SK-N-MC (cell line): Measurements from ENCODE around the gene CACHD1.

Source experiments
- EZH2 ChIP-seq: fragments of 200-600 bp; sonication (generic); IDR thresholded peaks from one replicate; pipeline ENCODE4 v1.6.1; 2017; ENCODE audit warnings: antibody characterized with exemption
- POLR2AphosphoS5 ChIP-seq: IDR thresholded peaks from 2 replicates; pipeline ENCODE4 v1.6.1; 2012; ENCODE audit warnings: mild to moderate bottlenecking, low read depth, low read length, borderline replicate concordance

DNA sequence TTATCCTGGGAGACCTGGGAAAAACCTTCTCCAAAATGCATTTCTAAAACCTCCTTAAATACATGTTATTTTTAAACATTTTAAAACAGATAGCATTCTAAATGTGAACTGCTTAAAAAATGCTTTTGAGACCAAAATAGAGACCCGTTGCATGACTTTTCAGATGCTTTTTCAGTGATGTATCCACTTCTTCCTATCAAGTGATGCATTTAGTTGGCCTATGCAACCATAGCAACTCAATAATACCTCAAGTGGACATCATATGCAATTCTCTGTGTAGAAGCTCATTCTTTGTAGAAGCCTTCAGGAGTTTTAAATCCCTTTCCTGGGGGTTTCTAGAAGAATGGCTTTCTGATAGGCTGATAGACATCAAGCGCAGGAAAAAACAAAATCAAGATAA is 180.5 kb downstream of the CACHD1 start:
- TF ChIP-seq EZH2 (no peak), POLR2AphosphoS5 (no peak)
